Measurements from ENCODE around the gene SERPINB12.

DNA sequence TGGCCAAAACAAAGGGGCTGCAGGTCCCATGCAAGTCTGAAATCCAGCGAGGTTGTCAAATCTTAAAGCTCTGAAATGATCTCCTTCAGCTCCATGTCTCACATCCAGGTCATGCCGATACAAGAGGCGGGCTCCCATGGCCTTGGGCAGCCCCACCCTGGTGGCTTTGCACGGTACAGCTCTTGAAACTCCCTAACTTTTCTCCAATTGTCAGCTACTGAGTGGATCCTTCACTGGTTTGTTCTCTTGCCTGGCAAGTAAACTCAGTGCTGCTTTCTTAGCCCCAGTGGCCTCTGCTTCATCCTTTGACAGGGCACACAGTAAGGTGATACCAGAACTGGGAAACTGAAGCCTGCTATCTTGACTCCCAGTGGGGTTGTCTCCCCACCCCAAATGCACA, 71.3 kb downstream of the SERPINB12 start:
- TF ChIP-seq TAF1 (IDR thresholded peaks at IDR 0.05; ENCODE audit: low read depth): no peak
- no peak for TF ChIP-seq EGR1 (IDR thresholded peaks at IDR 0.05)
- TF ChIP-seq YY1 (IDR thresholded peaks at IDR 0.05; ENCODE audit: low read depth): no peak
- TF ChIP-seq FOXM1 (IDR thresholded peaks at IDR 0.05; ENCODE audit: borderline replicate concordance, low read depth): no peak
- TF ChIP-seq REST (IDR thresholded peaks at IDR 0.05; ENCODE audit: low read depth): no peak

Data from Ishikawa (cell line).